Eye (tissue), 1 donor: ENCODE results near the gene SPATA3.
"Not testable (repeated sequence)": the region's sequence is repeated elsewhere in the genome, so short reads cannot be mapped to it uniquely, and the experiment has no call there.

Experiments
- DNase-seq: peaks from one replicate; pipeline ENCODE4 v3.0.0-alpha.2; 2015

SPATA3 gene

GRCh38 chr2:230995821-230996220 lies at the start of gene SPATA3:
TSS of gene SPATA3 (plus strand) at chr2:230996121. CDS start at chr2:230996234, 113 bp downstream.
- no peak for DNase-seq

GRCh38 chr2:230946429-230947234 lies 49.3 kb upstream of the SPATA3 start:
- no peak for DNase-seq

GRCh38 chr2:230947235-230947576 lies 48.7 kb upstream of the SPATA3 start:
- DNase-seq: no peak

GRCh38 chr2:230947908-230948365 lies 48.0 kb upstream of the SPATA3 start:
- no peak for DNase-seq

GRCh38 chr2:230949966-230950873 lies 45.7 kb upstream of the SPATA3 start:
- DNase-seq: no peak

- DNase-seq: no peak
Measured at GRCh38 chr2:230950874-230951339, 45.0 kb upstream of the SPATA3 start.

GRCh38 chr2:230951396-230951795 lies 44.5 kb upstream of the SPATA3 start:
- DNase-seq: no peak

GRCh38 chr2:230952226-230952956 lies 43.5 kb upstream of the SPATA3 start:
- no peak for DNase-seq

GRCh38 chr2:230953845-230954244 lies 42.1 kb upstream of the SPATA3 start:
- no peak for DNase-seq

GRCh38 chr2:230954746-230955145 lies 41.2 kb upstream of the SPATA3 start:
- DNase-seq: no peak

GRCh38 chr2:230955163-230955737 lies 40.7 kb upstream of the SPATA3 start:
- no peak for DNase-seq

- peak; percentile 58 for DNase-seq
Measured at GRCh38 chr2:230956827-230957755, 38.8 kb upstream of the SPATA3 start.

GRCh38 chr2:230957756-230958391 lies 38.0 kb upstream of the SPATA3 start:
- no peak for DNase-seq

GRCh38 chr2:230958820-230959756 lies 36.8 kb upstream of the SPATA3 start:
- DNase-seq: no peak

GRCh38 chr2:230960026-230960425 lies 35.9 kb upstream of the SPATA3 start:
- DNase-seq: no peak

- no peak for DNase-seq
Measured at GRCh38 chr2:230961091-230961491, 34.8 kb upstream of the SPATA3 start.

GRCh38 chr2:230964136-230964730 lies 31.7 kb upstream of the SPATA3 start:
- DNase-seq: no peak

- DNase-seq: no peak
Measured at GRCh38 chr2:230967113-230967512, 28.8 kb upstream of the SPATA3 start.

GRCh38 chr2:230968314-230968713 lies 27.6 kb upstream of the SPATA3 start:
- DNase-seq: not testable (repeated sequence)
